DMS153 treated with DMSO at 0.1 percent for 48 hours (cell line): Measurements from ENCODE around the gene CDK19.
"Not testable (repeated sequence)": the region's sequence is repeated elsewhere in the genome, so short reads cannot be mapped to it uniquely, and the experiment has no call there.

ENCODE experiments used
- DNase-seq: peaks from one replicate; lab custom pipeline; 2025; ENCODE audit not compliant: unreplicated experiment; lab: John Stamatoyannopoulos, UW

The CDK19 gene

DNA sequence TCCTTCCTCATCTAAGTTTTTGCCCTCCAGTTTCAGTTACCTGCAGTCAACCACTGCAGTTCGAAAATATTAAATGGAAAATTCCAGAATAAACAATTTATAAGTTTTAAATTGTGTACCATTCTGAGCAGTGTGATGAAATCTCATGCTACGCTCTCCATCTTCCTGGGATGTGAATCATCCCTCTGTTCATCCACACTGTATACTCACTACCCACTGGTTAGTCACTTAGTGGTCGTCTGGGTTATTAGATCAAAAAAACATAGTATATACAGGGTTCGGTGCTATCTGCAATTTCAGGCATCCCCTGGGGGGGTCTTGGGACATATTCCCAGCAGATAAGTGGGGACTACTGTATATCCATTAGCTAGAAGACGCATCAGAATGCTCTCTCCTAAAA is 186.9 kb downstream of the CDK19 start:
- no peak for DNase-seq

DNA sequence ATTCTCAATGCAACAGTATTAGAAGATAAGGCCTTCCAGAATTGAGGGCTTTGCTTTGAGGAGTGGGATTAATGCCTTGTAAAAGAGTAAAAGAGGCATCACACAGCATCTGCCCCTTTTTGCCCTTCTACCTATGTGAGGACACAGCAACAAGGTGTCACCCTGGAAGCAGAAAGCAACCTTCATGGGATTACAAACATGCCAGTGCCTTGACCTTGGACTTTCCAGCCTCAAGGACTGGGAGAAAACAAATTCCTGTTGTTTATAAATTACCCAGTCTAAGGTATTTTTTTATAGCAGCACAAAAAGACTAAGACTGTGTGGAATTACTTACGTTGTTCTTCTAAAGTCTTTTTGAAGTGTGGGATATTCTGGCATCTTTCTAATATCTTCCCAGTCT is 188.8 kb downstream of the CDK19 start:
- DNase-seq, result no peak

GRCh38 chr6:110625883-110626282 is 189.4 kb downstream of the CDK19 start:
- no peak for DNase-seq

DNA sequence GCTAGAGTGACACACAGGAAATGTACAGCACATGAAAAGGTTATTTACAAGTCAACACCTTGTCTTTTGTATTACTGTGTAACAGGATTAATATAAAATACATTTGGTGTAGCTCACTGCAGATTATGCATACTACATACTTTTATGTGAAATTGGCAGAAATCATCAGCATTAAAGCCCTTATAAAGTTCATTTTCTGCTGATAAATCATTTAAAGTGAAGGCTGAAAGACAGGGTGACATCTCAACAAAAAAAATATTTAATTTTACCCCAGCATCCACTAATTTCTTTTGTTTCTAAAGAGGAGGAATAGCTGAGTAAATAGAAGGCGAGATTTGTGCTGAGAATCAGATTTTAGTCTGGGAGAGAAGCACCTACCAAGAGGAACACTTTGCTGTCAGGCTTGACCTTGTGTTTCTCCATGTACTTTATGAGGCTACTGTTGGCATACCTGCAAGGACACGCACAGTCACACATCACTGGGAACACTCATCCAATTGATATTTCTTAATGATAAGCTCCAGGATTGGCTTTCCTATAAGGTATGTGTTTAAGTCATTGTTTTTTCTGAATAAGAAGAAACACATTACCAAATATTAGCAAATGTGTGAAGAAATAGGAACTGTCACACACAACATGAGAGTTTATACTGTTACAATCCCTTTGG is 192.2 kb downstream of the CDK19 start:
- no peak for DNase-seq

GRCh38 chr6:110621061-110621460 is 194.2 kb downstream of the CDK19 start:
- no peak for DNase-seq

DNA sequence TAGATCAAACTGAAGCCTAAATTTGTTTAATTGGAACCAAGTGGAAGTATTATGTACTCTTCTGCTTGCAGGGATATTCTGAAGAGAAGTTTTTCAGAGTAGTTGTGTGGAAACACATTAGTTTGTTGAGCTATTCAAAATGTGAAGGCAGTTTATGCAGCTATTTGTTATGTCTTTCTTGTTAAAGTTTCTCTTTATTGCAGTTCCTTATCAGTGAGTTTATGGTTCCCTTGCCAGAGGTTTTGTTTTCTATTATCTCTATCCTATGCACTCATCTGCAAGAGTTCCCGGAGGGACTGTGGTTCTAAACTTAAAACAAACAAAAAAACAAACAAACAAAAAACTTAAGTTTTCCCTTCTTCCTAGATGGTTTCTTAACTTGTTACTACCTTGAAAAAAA is 195.2 kb downstream of the CDK19 start:
- DNase-seq, result no peak

DNA sequence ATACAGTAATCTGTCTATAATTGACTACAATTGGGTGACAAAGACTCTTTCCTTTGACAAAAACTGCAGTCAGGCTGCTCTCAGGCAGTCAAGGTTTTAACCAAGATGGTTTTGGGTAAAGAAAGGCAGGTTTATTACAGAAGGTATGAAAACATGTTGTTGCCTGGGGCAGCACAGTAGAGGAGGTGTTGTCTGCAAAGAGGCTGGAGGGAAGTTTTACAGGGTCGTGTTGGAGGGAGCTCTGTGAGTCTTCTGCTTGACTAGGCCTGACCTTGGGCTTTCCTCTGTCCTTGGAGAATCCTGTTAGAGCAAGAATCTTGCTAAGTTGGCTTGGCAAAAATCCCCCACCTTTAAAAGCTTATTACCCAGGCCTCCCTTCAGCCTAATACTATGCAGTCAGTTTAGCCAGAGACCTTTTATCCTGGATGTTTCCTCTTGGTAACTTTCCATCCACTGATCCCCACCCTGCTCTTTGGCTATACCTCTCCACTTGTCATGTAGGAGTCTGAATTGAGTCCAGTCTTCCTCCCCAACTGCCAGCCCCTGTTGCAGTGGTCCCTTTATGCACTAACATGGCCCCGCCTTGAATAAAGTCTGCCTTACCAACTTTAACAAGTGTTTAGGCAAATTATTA is 195.9 kb downstream of the CDK19 start:
- DNase-seq, result no peak

- DNase-seq, result no peak
Measured at GRCh38 chr6:110618591-110619267, 196.5 kb downstream of the CDK19 start.

DNA sequence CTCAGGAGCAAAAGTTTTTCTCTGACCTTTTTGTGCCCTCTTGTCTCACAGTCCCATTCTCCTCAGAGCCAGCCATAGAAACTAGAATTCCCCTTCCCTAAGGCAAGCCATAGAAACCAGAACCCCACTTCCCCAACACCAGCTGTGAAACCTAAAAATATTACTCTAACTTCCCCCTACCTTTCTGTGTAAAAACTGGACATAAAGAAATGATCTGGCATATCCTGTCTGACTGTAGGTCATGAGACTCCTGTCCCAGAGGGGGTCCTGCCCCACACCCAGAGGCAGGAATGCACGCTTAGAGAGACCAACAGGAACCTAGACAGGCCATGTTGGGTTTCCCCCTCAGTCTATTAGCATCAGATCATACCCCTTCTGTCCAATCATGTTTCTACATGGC is 198.2 kb downstream of the CDK19 start:
- no peak for DNase-seq

DNA sequence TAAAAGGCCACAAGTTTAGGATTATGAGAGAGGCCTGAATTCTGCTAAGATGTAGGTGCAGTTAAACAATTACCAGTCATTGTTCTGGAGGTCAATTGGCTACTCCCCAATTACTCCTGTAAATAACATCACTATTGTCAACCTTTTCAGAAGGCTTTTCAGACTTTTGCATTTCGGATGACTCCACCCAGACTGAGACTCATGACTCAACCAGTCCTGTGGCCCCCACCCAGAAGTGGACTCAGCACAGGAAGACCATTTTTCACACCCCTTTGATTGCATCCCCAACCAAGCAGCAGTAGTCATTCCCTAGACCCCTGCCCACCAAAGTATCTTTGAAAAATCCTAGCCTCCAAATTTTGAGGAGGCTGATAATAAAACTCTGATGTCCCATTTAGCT is 199.5 kb downstream of the CDK19 start:
- no peak for DNase-seq

DNA sequence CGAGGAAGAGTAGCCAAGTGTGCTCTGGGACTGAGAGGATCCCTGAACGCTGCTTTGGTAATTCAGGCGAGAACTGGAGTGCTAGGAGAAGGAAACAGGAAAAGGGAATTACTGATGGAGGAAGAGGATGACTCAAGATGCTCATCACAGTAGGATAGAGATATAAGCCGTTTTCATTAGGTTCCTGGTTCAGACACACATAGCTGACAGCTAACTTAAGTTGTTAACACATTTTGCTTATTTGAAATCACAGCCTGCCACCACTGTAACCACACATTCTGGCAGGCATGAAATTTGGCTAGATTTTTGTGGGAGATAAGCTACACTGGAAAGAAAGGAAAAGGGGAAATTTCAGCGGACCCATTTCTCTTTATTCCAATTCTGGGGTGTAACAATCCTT is 200.7 kb downstream of the CDK19 start:
- no peak for DNase-seq

- no peak for DNase-seq
Measured at GRCh38 chr6:110614106-110614505, 201.2 kb downstream of the CDK19 start.

DNA sequence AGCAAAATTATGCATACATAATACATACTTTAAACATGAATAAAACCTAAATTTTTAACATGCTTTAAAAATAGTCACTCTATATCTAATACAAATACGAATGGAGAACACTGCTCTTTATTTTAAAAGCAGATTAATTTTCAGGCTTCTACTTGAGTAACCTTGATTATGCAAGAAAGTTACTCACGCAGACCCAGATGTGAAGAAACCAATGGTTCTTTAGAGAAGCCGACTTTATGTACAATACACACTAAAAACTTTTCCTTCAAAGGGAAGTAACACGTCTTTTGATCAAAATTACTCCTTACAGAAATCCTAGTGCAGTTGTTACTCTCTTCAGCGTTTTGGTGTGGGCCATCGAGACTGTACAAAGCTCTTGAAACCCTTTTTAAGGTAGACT is 201.9 kb downstream of the CDK19 start:
- DNase-seq, result no peak

DNA sequence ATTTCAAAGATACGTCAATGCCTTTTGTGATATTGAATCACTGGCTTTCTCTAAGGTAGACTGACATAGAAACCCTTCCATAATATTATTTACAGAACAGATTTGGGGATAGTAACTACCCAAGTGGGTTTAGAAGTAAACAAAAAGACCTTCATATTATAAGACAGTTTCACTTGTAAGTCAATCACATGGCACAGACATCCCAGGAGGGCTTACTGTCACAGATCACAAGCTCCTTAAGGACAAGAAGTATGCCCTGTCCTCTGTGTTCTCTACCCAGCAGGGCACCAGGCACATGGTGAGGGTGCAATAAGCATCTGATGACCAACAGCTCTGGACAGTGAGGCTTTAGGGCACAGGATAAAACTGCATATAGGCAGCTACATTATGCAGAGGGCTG is 203.0 kb downstream of the CDK19 start:
- no peak for DNase-seq

- no peak for DNase-seq
Measured at GRCh38 chr6:110609101-110609500, 206.2 kb downstream of the CDK19 start.

- no peak for DNase-seq
Measured at GRCh38 chr6:110608151-110608550, 207.1 kb downstream of the CDK19 start.

- no peak for DNase-seq
Measured at GRCh38 chr6:110606151-110606550, 209.1 kb downstream of the CDK19 start.

GRCh38 chr6:110600640-110601039 is 214.6 kb downstream of the CDK19 start:
- not testable (repeated sequence) for DNase-seq

- DNase-seq, result no peak
Measured at GRCh38 chr6:110597761-110598160, 217.5 kb downstream of the CDK19 start.

- DNase-seq, result no peak
Measured at GRCh38 chr6:110596354-110596753, 218.9 kb downstream of the CDK19 start.

DNA sequence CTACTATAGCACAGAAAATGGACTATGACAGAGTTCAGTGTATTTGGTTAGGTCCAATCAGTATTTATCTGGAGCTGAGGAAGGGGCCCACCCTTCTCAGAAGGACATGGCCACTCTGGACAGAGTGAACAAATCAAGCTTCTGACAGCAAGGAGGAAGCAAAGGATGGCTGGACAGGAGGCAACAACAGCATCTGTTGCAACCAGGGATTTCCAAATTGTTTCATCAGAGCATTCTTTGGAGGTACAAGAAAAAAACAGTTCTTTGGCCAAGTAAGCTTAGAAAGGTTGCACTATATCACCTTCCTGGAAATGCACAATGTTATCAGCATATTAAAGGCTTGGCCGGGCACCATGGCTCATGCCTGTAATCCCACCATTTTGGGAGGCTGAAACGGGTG is 220.2 kb downstream of the CDK19 start:
- no peak for DNase-seq

- DNase-seq, result no peak
Measured at GRCh38 chr6:110593637-110594036, 221.6 kb downstream of the CDK19 start.
